CD14-positive monocyte (primary cell): ENCODE data around the gene GLMP. TPM values are rescaled to one million over a fixed set of nuclear protein-coding genes. Genes with fewer than 3 reads are reported as not detected.
A peak's percentile ranks its signal among the peaks of the same experiment; 100 is the strongest.
"Not testable (repeated sequence)": the region's sequence is repeated elsewhere in the genome, so short reads cannot be mapped to it uniquely, and the experiment has no call there.

Experiments
- DNase-seq, 3 donors: peaks; one replicate each; pipeline ENCODE4 v3.0.0-alpha.2; 2011 to 2022
- H2AFZ ChIP-seq: 2 replicates; pipeline ENCODE4 v1.6.0; 2012; ENCODE audit warnings: mild to moderate bottlenecking, low read depth, low read length, inconsistent platforms; ENCODE audit not compliant: insufficient read depth, poor library complexity, severe bottlenecking
- H3K27ac ChIP-seq, 2 donors: 1 replicate in 1 of 2; 2 replicates in 1 of 2; pipeline ENCODE4 v1.5.1; 2012 to 2013; ENCODE audit warnings: low read length in 2 of 2, control low read depth in 1 of 2, inconsistent platforms in 1 of 2, low read depth in 1 of 2, mild to moderate bottlenecking in 1 of 2
- H3K27me3 ChIP-seq, 2 donors: one replicate each; pipeline versions ENCODE4 v1.6.0 to v1.6.1; 2011 to 2013; ENCODE audit warnings: low read length in 2 of 2; ENCODE audit not compliant: control insufficient read depth in 2 of 2, insufficient read depth in 2 of 2
- H3K36me3 ChIP-seq, 2 donors: replicated peaks in 1 of 2; 1 replicate in 1 of 2; 2 replicates in 1 of 2; pipeline versions ENCODE4 v1.5.1 to v1.6.1; 2012 to 2013; ENCODE audit warnings: low read length in 2 of 2, control low read depth in 1 of 2, inconsistent platforms in 1 of 2, mild to moderate bottlenecking in 1 of 2; ENCODE audit not compliant: insufficient read depth in 2 of 2, control insufficient read depth in 1 of 2
- H3K4me1 ChIP-seq, 2 donors: 1 replicate in 1 of 2; 2 replicates in 1 of 2; pipeline versions ENCODE4 v1.5.1 to v1.6.1; 2012 to 2013; ENCODE audit warnings: low read length in 2 of 2, control low read depth in 1 of 2, inconsistent platforms in 1 of 2, mild to moderate bottlenecking in 1 of 2, moderate library complexity in 1 of 2; ENCODE audit not compliant: insufficient read depth in 2 of 2, control insufficient read depth in 1 of 2
- H3K4me2 ChIP-seq: replicated peaks from 2 replicates; pipeline ENCODE3; 2012; ENCODE audit warnings: low read length, moderate library complexity, mild to moderate bottlenecking; ENCODE audit not compliant: poor library complexity, severe bottlenecking; ENCODE audit errors: extremely low read depth
- H3K4me3 ChIP-seq, 3 experiments: fragments of 200-600 bp in 1 of 3; sonication (generic) in 1 of 3; replicated peaks in 1 of 3; 1 replicate in 2 of 3; 2 replicates in 1 of 3; pipeline ENCODE4 v1.5.1; 2011 to 2013; ENCODE audit warnings: low read length in 3 of 3, mild to moderate bottlenecking in 3 of 3, control low read depth in 2 of 3, low read depth in 2 of 3, inconsistent platforms in 1 of 3, moderate library complexity in 1 of 3
- H3K79me2 ChIP-seq: 2 replicates; pipeline ENCODE4 v1.6.0; 2012; ENCODE audit warnings: mild to moderate bottlenecking, control low read depth, inconsistent platforms, low read length, moderate library complexity; ENCODE audit not compliant: insufficient read depth
- H3K9ac ChIP-seq: 2 replicates; pipeline ENCODE4 v1.6.0; 2017; ENCODE audit warnings: low read length, mild to moderate bottlenecking; ENCODE audit not compliant: insufficient read depth, poor library complexity, severe bottlenecking
- H3K9me3 ChIP-seq, 2 donors: replicated peaks in 1 of 2; 1 replicate in 1 of 2; 2 replicates in 1 of 2; pipeline versions ENCODE4 v1.5.1 to v1.6.1; 2012 to 2013; ENCODE audit warnings: low read length in 2 of 2, control low read depth in 1 of 2; ENCODE audit not compliant: control insufficient read depth in 1 of 2, insufficient read depth in 1 of 2
- H4K20me1 ChIP-seq: 2 replicates; pipeline ENCODE4 v1.6.0; 2012; ENCODE audit warnings: mild to moderate bottlenecking, low read length, control low read depth, moderate library complexity; ENCODE audit not compliant: insufficient read depth
- H3K27ac Mint-ChIP-seq, 7 donors: one replicate each; pipeline ENCODE4 v1.8.0; 2020; ENCODE audit warnings: mild to moderate bottlenecking in 7 of 7, mixed read lengths in 7 of 7, moderate library complexity in 6 of 7, inconsistent platforms in 2 of 7
- H3K27me3 Mint-ChIP-seq, 3 donors: one replicate each; pipeline ENCODE4 v1.8.0; 2021 to 2022; ENCODE audit warnings: low read depth in 3 of 3, mild to moderate bottlenecking in 3 of 3, mixed read lengths in 3 of 3, moderate library complexity in 3 of 3, inconsistent platforms in 1 of 3
- H3K36me3 Mint-ChIP-seq, 2 donors: one replicate each; pipeline ENCODE4 v1.8.0; 2020; ENCODE audit warnings: mixed read lengths in 2 of 2, inconsistent platforms in 1 of 2, mild to moderate bottlenecking in 1 of 2
- H3K4me1 Mint-ChIP-seq: one replicate; pipeline ENCODE4 v1.8.0; 2020; ENCODE audit warnings: mild to moderate bottlenecking, mixed read lengths
- H3K4me3 Mint-ChIP-seq, 2 donors: one replicate each; pipeline ENCODE4 v1.8.0; 2020; ENCODE audit warnings: mild to moderate bottlenecking in 2 of 2, mixed read lengths in 2 of 2, moderate library complexity in 1 of 2
- H3K9me3 Mint-ChIP-seq, 7 donors: one replicate each; pipeline ENCODE4 v1.8.0; 2020 to 2022; ENCODE audit warnings: mixed read lengths in 7 of 7, mild to moderate bottlenecking in 6 of 7, moderate library complexity in 6 of 7, inconsistent platforms in 2 of 7
- CTCF ChIP-seq: fragments of 200-600 bp; IDR thresholded peaks from one replicate; pipeline ENCODE4 v1.8.0; 2022; ENCODE audit warnings: antibody characterized with exemption, mild to moderate bottlenecking
- WGBS: methylation state at CpG from one replicate; pipeline ENCODE4 v1.1.5; 2013; ENCODE audit warnings: missing lambda C conversion rate; ENCODE audit not compliant: insufficient coverage; 5-methylcytosine and 5-hydroxymethylcytosine counted together
- intact Hi-C, 2 donors: fragments of 100-400 bp; cut with micrococcal nuclease; formaldehyde crosslinking; loops; one replicate each; pipeline versions ENCODE4 v1.15.0 to v1.15.1; 2023
- polyA plus RNA-seq, 3 donors: library from polyadenylated mRNA; depleted of rRNA in 1 of 3; unstranded in 2 of 3; stranded (reverse) in 1 of 3; fragments of 300-500 nt in 2 of 3; fragments of >200 nt in 1 of 3; fragmentation: Illumina TruSeq in 2 of 3; gene quantifications; 1 replicate in 2 of 3; 2 replicates in 1 of 3; pipeline ENCODE4 v1.2.3, GENCODE V29; 2012 to 2021

GLMP gene
- polyA plus RNA-seq, 3 donors = 24.3 to 59.6 (median 34.7) TPM

- Mint-ChIP-seq H3K27ac (peak overlapping the region in 1 of 7 donors; percentile 6), H3K36me3 (peaks cover 41 to 45% of the 10 kb centered on the region in 2 donors), H3K27me3 (no peaks in the 10 kb centered on the region), H3K4me1 (peaks cover 18% of the 10 kb centered on the region), H3K4me3 (no peak overlapping the region), H3K9me3 (peaks cover 0 to 2% (median 0%) of the 10 kb centered on the region in 7 donors)
- H4K20me1 ChIP-seq = peaks cover 31% of the 10 kb centered on the region
- peak overlapping the region; percentile 87 for H3K4me2 ChIP-seq
- no peak for DNase-seq
- H3K79me2 ChIP-seq = peaks cover 50% of the 10 kb centered on the region
- H3K4me3 ChIP-seq = no peak overlapping the region
- H2AFZ ChIP-seq = no peak overlapping the region
- H3K27ac ChIP-seq = no peak overlapping the region
- H3K4me1 ChIP-seq = peaks cover 18 to 20% of the 10 kb centered on the region in 2 donors
- no peaks in the 10 kb centered on the region for H3K9me3 ChIP-seq
- intact Hi-C loops = loop anchor here in 1 of 2 donors (10.0 kb wide), 1 partner anchor 61 kb away; no protein-coding TSS in a partner anchor
- WGBS = 88% methylated on average over 1 of the region's 4 CpGs
- H3K27me3 ChIP-seq = no peaks in the 10 kb centered on the region
- no peak for TF ChIP-seq CTCF
- peaks cover 44 to 47% of the 10 kb centered on the region in 2 donors for H3K36me3 ChIP-seq
- no peak overlapping the region for H3K9ac ChIP-seq
Measured at GRCh38 chr1:156336242-156336641, 40.8 kb upstream of the GLMP start.

GRCh38 chr1:156323179-156323578, 27.7 kb upstream of the GLMP start:
- H3K4me3 ChIP-seq, H3K9me3 ChIP-seq, H3K9ac ChIP-seq, H3K27ac Mint-ChIP-seq, H2AFZ ChIP-seq, H3K27me3 ChIP-seq, DNase-seq, H3K4me2 ChIP-seq, H3K4me1 Mint-ChIP-seq, H3K4me1 ChIP-seq, H3K27me3 Mint-ChIP-seq, H3K4me3 Mint-ChIP-seq, H3K9me3 Mint-ChIP-seq, H3K27ac ChIP-seq, intact Hi-C loops, H3K79me2 ChIP-seq: not testable (repeated sequence)
- H3K36me3 Mint-ChIP-seq = peaks cover 58 to 85% of the 10 kb centered on the region in 2 donors
- peaks cover 12% of the 10 kb centered on the region for H4K20me1 ChIP-seq
- WGBS = 100% methylated on average over 1 of the region's 9 CpGs
- peaks cover 64 to 82% of the 10 kb centered on the region in 2 donors for H3K36me3 ChIP-seq
